Measurements from ENCODE around the gene SREBF1. TPM values are rescaled to one million over a fixed set of nuclear protein-coding genes. Genes with fewer than 3 reads are reported as not detected.

Gene SREBF1
- total and polyA plus RNA-seq, 4 donors: 27.5 to 71.8 (median 45.8) TPM

DNA sequence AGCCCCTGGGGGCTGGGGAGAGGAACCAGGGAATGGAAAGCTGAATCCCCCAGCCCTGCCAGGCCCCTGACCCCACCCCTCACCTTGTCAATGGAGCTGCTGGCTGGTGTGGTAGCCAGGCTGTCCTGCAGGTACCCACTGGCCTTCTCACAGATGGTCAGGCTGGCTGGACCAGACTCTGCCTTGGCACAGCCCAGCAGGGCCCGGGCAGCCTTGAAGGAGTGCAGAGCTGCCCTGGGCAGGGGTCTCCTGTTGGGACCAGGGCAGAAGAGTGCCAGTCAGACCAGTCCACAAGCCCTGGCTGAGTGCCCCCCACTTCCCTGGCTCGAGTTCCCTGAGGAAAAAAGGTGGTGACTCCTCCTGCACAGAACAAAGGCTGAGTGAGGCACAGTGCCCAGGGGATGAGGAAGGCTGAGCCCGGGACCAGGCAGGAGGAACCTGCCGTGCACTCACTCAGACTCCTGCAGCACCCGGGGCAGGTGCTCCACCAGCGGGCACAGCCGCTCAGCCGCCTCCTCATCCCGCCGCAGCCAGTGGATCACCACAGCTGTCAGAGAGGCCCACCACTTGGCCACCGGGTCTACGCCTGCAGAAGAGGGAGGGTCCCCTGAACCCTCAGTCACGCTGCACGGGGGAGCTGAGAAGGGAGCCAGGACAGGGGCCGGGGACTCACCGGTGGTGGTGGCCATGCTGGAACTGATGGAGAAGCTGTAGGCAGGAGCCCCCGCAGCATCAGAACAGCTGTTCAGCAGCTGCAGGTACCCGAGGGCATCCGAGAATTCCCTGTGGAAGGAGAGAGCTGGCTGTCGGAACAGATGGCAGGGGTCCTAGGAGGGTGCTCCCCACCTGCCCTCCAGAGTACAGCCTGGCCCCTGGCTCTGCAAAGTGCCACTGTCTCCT, 22.4 kb downstream of the SREBF1 start:
- DNase-seq (ENCODE audit: low read depth in 4 of 6, low spot score in 6 of 6): no peak
- no peaks in the 10 kb centered on the region for H3K9me3 ChIP-seq (ENCODE audit: control insufficient read depth, insufficient read depth, low read length)
- WGBS (ENCODE audit: insufficient coverage): 69% methylated on average over 17 of the region's 20 CpGs
- no peak overlapping the region for H3K27ac ChIP-seq (ENCODE audit: low read depth, low read length)
- H3K36me3 ChIP-seq (ENCODE audit: control insufficient read depth, insufficient read depth, low read length): peaks cover 96% of the 10 kb centered on the region
- H3K4me1 ChIP-seq (ENCODE audit: control insufficient read depth, insufficient read depth, low read length): peaks cover 84% of the 10 kb centered on the region
- no peak overlapping the region for H3K4me3 ChIP-seq (ENCODE audit: low read depth, low read length)
- H3K27me3 ChIP-seq (ENCODE audit: control insufficient read depth, insufficient read depth, low read length): no peaks in the 10 kb centered on the region

DNA sequence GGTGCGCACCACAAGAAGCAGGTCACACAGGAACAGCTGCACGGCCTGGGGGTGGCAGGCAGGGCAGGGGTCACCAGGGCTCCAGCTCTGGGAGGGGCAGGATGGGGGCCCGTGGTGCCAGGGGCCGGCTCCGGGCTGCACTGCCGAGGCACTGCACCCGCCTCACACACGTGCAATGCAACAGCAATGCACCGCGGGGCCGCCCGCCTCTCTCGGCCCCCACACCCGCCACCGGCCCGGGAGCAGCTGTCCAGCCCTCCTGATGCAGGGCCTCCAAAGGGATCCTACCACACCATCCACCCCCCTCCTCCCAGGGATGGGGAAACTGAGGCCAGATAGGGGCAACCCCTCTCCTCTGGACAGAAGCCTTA, 23.1 kb downstream of the SREBF1 start:
- Histone ChIP-seq H3K4me1 (ENCODE audit: control insufficient read depth, insufficient read depth, low read length) (peaks cover 80% of the 10 kb centered on the region), H3K27ac (ENCODE audit: low read depth, low read length) (no peak overlapping the region), H3K36me3 (ENCODE audit: control insufficient read depth, insufficient read depth, low read length) (peaks cover 94% of the 10 kb centered on the region), H3K9me3 (ENCODE audit: control insufficient read depth, insufficient read depth, low read length) (no peaks in the 10 kb centered on the region), H3K4me3 (ENCODE audit: low read depth, low read length) (no peak overlapping the region), H3K27me3 (ENCODE audit: control insufficient read depth, insufficient read depth, low read length) (no peaks in the 10 kb centered on the region)
- 85% methylated on average over 10 of the region's 16 CpGs for WGBS (ENCODE audit: insufficient coverage)
- DNase-seq (ENCODE audit: low read depth in 4 of 6, low spot score in 6 of 6): no peak

- Histone ChIP-seq H3K27ac (ENCODE audit: low read depth, low read length) (no peak overlapping the region), H3K36me3 (ENCODE audit: control insufficient read depth, insufficient read depth, low read length) (peaks cover 90% of the 10 kb centered on the region), H3K4me3 (ENCODE audit: low read depth, low read length) (no peak overlapping the region), H3K4me1 (ENCODE audit: control insufficient read depth, insufficient read depth, low read length) (peaks cover 75% of the 10 kb centered on the region), H3K27me3 (ENCODE audit: control insufficient read depth, insufficient read depth, low read length) (no peaks in the 10 kb centered on the region), H3K9me3 (ENCODE audit: control insufficient read depth, insufficient read depth, low read length) (no peaks in the 10 kb centered on the region)
- WGBS (ENCODE audit: insufficient coverage): 93% methylated on average over 25 of the region's 25 CpGs
- DNase-seq (ENCODE audit: low read depth in 4 of 6, low spot score in 6 of 6): no peak
Measured at GRCh38 chr17:17813055-17813724, 23.6 kb downstream of the SREBF1 start.

- no peaks in the 10 kb centered on the region for H3K9me3 ChIP-seq (ENCODE audit: control insufficient read depth, insufficient read depth, low read length)
- DNase-seq (ENCODE audit: low read depth in 4 of 6, low spot score in 6 of 6): peak in 2 of 6 donors; percentile 79
- no peaks in the 10 kb centered on the region for H3K27me3 ChIP-seq (ENCODE audit: control insufficient read depth, insufficient read depth, low read length)
- H3K36me3 ChIP-seq (ENCODE audit: control insufficient read depth, insufficient read depth, low read length): peaks cover 88% of the 10 kb centered on the region
- peak overlapping the region; percentile 47 for H3K27ac ChIP-seq (ENCODE audit: low read depth, low read length)
- H3K4me1 ChIP-seq (ENCODE audit: control insufficient read depth, insufficient read depth, low read length): peaks cover 71% of the 10 kb centered on the region
- no peak overlapping the region for H3K4me3 ChIP-seq (ENCODE audit: low read depth, low read length)
- WGBS (ENCODE audit: insufficient coverage): 56% methylated on average over 57 of the region's 59 CpGs
Measured at GRCh38 chr17:17812211-17813054, 24.4 kb downstream of the SREBF1 start.

- H3K4me1 ChIP-seq (ENCODE audit: control insufficient read depth, insufficient read depth, low read length): peaks cover 68% of the 10 kb centered on the region
- H3K4me3 ChIP-seq (ENCODE audit: low read depth, low read length): no peak overlapping the region
- peaks cover 88% of the 10 kb centered on the region for H3K36me3 ChIP-seq (ENCODE audit: control insufficient read depth, insufficient read depth, low read length)
- H3K27ac ChIP-seq (ENCODE audit: low read depth, low read length): peak overlapping the region; percentile 47
- no peaks in the 10 kb centered on the region for H3K9me3 ChIP-seq (ENCODE audit: control insufficient read depth, insufficient read depth, low read length)
- peak in 2 of 6 donors; percentile 44 to 61 for DNase-seq (ENCODE audit: low read depth in 4 of 6, low spot score in 6 of 6)
- 38% methylated on average over 4 of the region's 15 CpGs for WGBS (ENCODE audit: insufficient coverage)
- H3K27me3 ChIP-seq (ENCODE audit: control insufficient read depth, insufficient read depth, low read length): no peaks in the 10 kb centered on the region
Measured at GRCh38 chr17:17811381-17812210, 25.2 kb downstream of the SREBF1 start.

GRCh38 chr17:17810895-17811248, 25.9 kb downstream of the SREBF1 start:
- Histone ChIP-seq H3K36me3 (ENCODE audit: control insufficient read depth, insufficient read depth, low read length) (peaks cover 89% of the 10 kb centered on the region), H3K4me3 (ENCODE audit: low read depth, low read length) (no peak overlapping the region), H3K4me1 (ENCODE audit: control insufficient read depth, insufficient read depth, low read length) (peaks cover 65% of the 10 kb centered on the region), H3K27ac (ENCODE audit: low read depth, low read length) (peak overlapping the region; percentile 52), H3K9me3 (ENCODE audit: control insufficient read depth, insufficient read depth, low read length) (no peaks in the 10 kb centered on the region), H3K27me3 (ENCODE audit: control insufficient read depth, insufficient read depth, low read length) (no peaks in the 10 kb centered on the region)
- WGBS (ENCODE audit: insufficient coverage): 84% methylated on average over 15 of the region's 27 CpGs
- DNase-seq (ENCODE audit: low read depth in 4 of 6, low spot score in 6 of 6): no peak

- no peaks in the 10 kb centered on the region for H3K9me3 ChIP-seq (ENCODE audit: control insufficient read depth, insufficient read depth, low read length)
- 42% methylated on average over 49 of the region's 68 CpGs for WGBS (ENCODE audit: insufficient coverage)
- H3K4me1 ChIP-seq (ENCODE audit: control insufficient read depth, insufficient read depth, low read length): peaks cover 64% of the 10 kb centered on the region
- H3K4me3 ChIP-seq (ENCODE audit: low read depth, low read length): peak overlapping the region; percentile 11
- peaks cover 89% of the 10 kb centered on the region for H3K36me3 ChIP-seq (ENCODE audit: control insufficient read depth, insufficient read depth, low read length)
- no peaks in the 10 kb centered on the region for H3K27me3 ChIP-seq (ENCODE audit: control insufficient read depth, insufficient read depth, low read length)
- peak overlapping the region; percentile 52 for H3K27ac ChIP-seq (ENCODE audit: low read depth, low read length)
- DNase-seq (ENCODE audit: low read depth in 4 of 6, low spot score in 6 of 6): peak in 2 of 6 donors; percentile 56 to 83
Measured at GRCh38 chr17:17810084-17810894, 26.5 kb downstream of the SREBF1 start.

DNA sequence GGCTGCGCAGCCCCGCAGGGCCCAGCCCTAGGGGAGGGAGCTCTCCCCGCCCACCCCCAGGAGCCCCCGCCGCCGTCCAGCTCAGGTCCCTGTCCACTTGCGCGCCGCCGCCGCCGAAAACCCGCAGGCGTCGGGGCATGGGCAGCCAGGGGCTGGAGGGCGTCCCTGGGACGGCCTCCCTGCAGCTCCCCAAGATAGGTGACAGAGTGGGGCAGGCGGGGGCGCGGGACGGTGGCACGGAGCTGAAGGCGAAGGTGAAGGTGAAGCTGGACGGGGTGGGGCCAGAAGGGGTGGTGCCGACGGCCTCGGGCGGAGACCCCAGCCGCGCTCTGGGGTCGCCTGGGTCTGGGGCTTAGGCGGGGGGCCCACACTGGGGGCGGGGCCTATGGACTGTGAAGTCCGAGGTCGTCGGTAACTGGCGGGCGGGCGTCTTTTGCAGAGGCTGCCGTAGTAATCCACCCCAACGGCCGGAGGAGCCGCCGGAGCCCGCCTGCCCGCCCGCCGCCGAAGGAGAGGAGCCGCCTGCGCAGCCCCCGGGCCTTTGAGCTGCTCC, 27.2 kb downstream of the SREBF1 start:
- H3K27me3 ChIP-seq (ENCODE audit: control insufficient read depth, insufficient read depth, low read length): no peaks in the 10 kb centered on the region
- WGBS (ENCODE audit: insufficient coverage): 49% methylated on average over 49 of the region's 52 CpGs
- no peak overlapping the region for H3K27ac ChIP-seq (ENCODE audit: low read depth, low read length)
- no peak for DNase-seq (ENCODE audit: low read depth in 4 of 6, low spot score in 6 of 6)
- H3K36me3 ChIP-seq (ENCODE audit: control insufficient read depth, insufficient read depth, low read length): peaks cover 87% of the 10 kb centered on the region
- no peak overlapping the region for H3K4me3 ChIP-seq (ENCODE audit: low read depth, low read length)
- no peaks in the 10 kb centered on the region for H3K9me3 ChIP-seq (ENCODE audit: control insufficient read depth, insufficient read depth, low read length)
- H3K4me1 ChIP-seq (ENCODE audit: control insufficient read depth, insufficient read depth, low read length): peaks cover 59% of the 10 kb centered on the region
